Lower leg skin (tissue), 3 donors: ENCODE data around the gene MCF2L2.

Source experiments
- CTCF ChIP-seq, 3 donors: fragments of 450-650 bp; IDR thresholded peaks; one replicate each; pipeline ENCODE4 v1.5.1; 2016; ENCODE audit warnings: antibody characterized with exemption in 3 of 3, mild to moderate bottlenecking in 3 of 3, moderate library complexity in 2 of 3
- POLR2A ChIP-seq, 2 donors: fragments of 450-650 bp; IDR thresholded peaks; one replicate each; pipeline ENCODE4 v1.6.1; 2016 to 2017; ENCODE audit warnings: antibody characterized with exemption in 2 of 2, mild to moderate bottlenecking in 1 of 2, moderate library complexity in 1 of 2

DNA sequence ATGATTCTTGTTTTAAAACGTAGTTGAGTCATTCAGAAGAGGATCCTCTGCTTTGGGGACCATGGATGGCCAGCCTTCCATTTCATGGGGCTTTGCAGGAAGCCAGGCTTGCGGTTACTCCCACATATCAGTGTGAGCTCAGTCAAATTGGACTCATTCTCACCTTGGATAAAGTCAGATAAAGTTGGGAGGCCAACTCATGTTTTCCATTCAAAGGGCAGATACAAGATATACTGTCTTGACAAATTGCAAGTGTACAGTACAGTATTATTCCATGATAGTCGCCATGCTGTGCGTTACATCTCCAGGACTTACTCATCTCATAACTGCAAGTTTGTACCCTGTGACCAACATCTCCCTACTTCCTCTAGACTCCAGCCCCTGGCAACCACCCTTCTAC, 200.8 kb downstream of the MCF2L2 start:
- TF ChIP-seq POLR2A (IDR thresholded peaks at IDR 0.05) (no peak), CTCF (IDR thresholded peaks at IDR 0.05) (no peak)
